ENCODE data around the gene SSR4.
A peak's percentile ranks its signal among the peaks of the same experiment; 100 is the strongest.

SSR4 gene

DNA sequence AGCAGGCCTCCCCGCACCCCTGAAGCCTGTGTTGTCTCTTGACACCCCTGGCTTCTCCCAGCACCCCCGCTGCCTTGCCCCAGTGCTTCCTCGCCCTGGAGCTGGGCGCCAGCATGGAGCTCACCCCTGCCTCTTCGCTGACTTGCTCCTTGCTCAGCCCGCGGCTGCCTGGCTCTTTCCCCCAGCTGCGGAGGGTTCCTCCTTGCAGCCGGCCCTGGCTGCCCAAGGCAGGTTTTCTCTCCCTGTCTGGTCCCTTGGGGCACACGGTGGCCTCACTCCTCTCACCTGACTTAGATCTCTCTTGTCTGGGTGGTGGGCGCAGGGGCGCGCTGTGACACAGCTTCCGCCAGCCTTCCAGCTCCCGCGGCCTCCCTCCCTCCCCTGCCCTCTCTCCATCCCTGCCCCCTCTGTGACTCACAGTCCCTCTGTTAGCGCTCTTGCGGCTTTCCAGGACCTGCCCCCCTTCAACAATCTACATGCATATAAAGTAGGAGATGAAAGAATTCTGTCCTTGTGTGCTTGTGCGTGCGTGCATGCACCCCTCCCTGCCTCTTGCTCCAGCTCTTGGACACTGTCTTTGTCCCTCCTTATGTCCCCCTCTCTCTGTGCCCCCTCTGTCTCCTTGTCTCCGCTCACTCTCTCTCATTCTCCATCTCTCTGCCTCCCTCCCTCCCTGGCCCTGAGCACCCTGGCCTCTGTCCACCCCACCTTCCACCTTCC lies 28.2 kb upstream of the SSR4 start:
- no peaks in the 10 kb centered on the region for H3K9me3 ChIP-seq (ENCODE audit: control insufficient read depth, insufficient read depth, low read depth, low read length)
- peak overlapping the region; percentile 30 for H3K4me3 ChIP-seq (ENCODE audit: low read depth, low read length)
- H3K27ac ChIP-seq (ENCODE audit: extremely low read depth, low read depth, low read length) = peak overlapping the region; percentile 7; the same call in 1 of the 2 replicates
- 0 out of 2 replicates have a peak, but pooled peaks cover 3% of the 10 kb centered on the region for H3K4me1 ChIP-seq (ENCODE audit: control insufficient read depth, insufficient read depth, low read length)
- CTCF ChIA-PET = interaction anchor here (0.6 to 6.5 kb wide), 7 partner anchors 13 to 227 kb away, joined by 3 to 63 read pairs (median 3); no protein-coding TSS in a partner anchor
- H3K36me3 ChIP-seq (ENCODE audit: control insufficient read depth in 2 of 2, insufficient read depth in 1 of 2, low read length in 2 of 2) = no peaks in the 10 kb centered on the region
- POLR2A ChIA-PET = interaction anchor here (0.5 to 1.7 kb wide), 8 partner anchors 16 to 204 kb away, joined by 3 to 12 read pairs (median 4); partner anchors contain the start of genes IDH3G, SRPK3 and SSR4
- TF ChIP-seq ZNF366 (tag by site-specific recombination; conservative IDR thresholded peaks at IDR 0.05) (peak; percentile 79), ZBTB17 (tag by site-specific recombination; IDR thresholded peaks at IDR 0.05) (peak; percentile 69), PRDM1 (tag by site-specific recombination; IDR thresholded peaks at IDR 0.05) (no peak), KLF9 (tag by site-specific recombination; IDR thresholded peaks at IDR 0.05; ENCODE audit: low read depth) (peak; percentile 34; the same call in 1 of the 2 replicates), ZNF629 (tag by site-specific recombination; IDR thresholded peaks at IDR 0.05) (peak; percentile 39; the same call in 1 of the 2 replicates), ZNF169 (tag by site-specific recombination; IDR thresholded peaks at IDR 0.05) (no peak), ZEB2 (tag by site-specific recombination; IDR thresholded peaks at IDR 0.05) (peak; percentile 59; the same call in 1 of the 2 replicates), ZNF677 (tag by site-specific recombination; IDR thresholded peaks at IDR 0.05) (no peak), BCL11A (tag by site-specific recombination; IDR thresholded peaks at IDR 0.05; ENCODE audit: low read depth) (peak; percentile 59; the same call in 1 of the 2 replicates), ZNF600 (tag by site-specific recombination; IDR thresholded peaks at IDR 0.05) (peak; percentile 57; the same call in 1 of the 2 replicates), KLF8 (tag by site-specific recombination; IDR thresholded peaks at IDR 0.05) (peak; percentile 51; the same call in 1 of the 2 replicates), GLIS2 (tag by site-specific recombination; IDR thresholded peaks at IDR 0.05) (peak; percentile 74), KLF1 (tag by site-specific recombination; IDR thresholded peaks at IDR 0.05) (peak; percentile 40; the same call in 1 of the 2 replicates), ZNF2 (tag by site-specific recombination; IDR thresholded peaks at IDR 0.05) (0 out of 2 replicates have a peak, but pooled peaks have one; percentile 30), ZBTB48 (tag by site-specific recombination; IDR thresholded peaks at IDR 0.05) (peak; percentile 71; the same call in 1 of the 2 replicates), ZNF292 (tag by site-specific recombination; IDR thresholded peaks at IDR 0.05; ENCODE audit: borderline replicate concordance, low read depth) (no peak)
- TF ChIP-seq, protein P1, sequence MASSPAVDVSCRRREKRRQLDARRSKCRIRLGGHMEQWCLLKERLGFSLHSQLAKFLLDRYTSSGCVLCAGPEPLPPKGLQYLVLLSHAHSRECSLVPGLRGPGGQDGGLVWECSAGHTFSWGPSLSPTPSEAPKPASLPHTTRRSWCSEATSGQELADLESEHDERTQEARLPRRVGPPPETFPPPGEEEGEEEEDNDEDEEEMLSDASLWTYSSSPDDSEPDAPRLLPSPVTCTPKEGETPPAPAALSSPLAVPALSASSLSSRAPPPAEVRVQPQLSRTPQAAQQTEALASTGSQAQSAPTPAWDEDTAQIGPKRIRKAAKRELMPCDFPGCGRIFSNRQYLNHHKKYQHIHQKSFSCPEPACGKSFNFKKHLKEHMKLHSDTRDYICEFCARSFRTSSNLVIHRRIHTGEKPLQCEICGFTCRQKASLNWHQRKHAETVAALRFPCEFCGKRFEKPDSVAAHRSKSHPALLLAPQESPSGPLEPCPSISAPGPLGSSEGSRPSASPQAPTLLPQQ (tag by site-specific recombination; IDR thresholded peaks at IDR 0.05) = no peak; the same call in 1 of the 2 replicates
- TF ChIP-seq, protein P2, sequence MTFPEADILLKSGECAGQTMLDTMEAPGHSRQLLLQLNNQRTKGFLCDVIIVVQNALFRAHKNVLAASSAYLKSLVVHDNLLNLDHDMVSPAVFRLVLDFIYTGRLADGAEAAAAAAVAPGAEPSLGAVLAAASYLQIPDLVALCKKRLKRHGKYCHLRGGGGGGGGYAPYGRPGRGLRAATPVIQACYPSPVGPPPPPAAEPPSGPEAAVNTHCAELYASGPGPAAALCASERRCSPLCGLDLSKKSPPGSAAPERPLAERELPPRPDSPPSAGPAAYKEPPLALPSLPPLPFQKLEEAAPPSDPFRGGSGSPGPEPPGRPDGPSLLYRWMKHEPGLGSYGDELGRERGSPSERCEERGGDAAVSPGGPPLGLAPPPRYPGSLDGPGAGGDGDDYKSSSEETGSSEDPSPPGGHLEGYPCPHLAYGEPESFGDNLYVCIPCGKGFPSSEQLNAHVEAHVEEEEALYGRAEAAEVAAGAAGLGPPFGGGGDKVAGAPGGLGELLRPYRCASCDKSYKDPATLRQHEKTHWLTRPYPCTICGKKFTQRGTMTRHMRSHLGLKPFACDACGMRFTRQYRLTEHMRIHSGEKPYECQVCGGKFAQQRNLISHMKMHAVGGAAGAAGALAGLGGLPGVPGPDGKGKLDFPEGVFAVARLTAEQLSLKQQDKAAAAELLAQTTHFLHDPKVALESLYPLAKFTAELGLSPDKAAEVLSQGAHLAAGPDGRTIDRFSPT (tag by site-specific recombination; IDR thresholded peaks at IDR 0.05) = peak; percentile 75; the same call in 1 of the 2 replicates
- TF ChIP-seq, protein P3, sequence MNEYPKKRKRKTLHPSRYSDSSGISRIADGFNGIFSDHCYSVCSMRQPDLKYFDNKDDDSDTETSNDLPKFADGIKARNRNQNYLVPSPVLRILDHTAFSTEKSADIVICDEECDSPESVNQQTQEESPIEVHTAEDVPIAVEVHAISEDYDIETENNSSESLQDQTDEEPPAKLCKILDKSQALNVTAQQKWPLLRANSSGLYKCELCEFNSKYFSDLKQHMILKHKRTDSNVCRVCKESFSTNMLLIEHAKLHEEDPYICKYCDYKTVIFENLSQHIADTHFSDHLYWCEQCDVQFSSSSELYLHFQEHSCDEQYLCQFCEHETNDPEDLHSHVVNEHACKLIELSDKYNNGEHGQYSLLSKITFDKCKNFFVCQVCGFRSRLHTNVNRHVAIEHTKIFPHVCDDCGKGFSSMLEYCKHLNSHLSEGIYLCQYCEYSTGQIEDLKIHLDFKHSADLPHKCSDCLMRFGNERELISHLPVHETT (tag by site-specific recombination; IDR thresholded peaks at IDR 0.05) = peak; percentile 13; the same call in 1 of the 2 replicates
- TF ChIP-seq, protein P4, sequence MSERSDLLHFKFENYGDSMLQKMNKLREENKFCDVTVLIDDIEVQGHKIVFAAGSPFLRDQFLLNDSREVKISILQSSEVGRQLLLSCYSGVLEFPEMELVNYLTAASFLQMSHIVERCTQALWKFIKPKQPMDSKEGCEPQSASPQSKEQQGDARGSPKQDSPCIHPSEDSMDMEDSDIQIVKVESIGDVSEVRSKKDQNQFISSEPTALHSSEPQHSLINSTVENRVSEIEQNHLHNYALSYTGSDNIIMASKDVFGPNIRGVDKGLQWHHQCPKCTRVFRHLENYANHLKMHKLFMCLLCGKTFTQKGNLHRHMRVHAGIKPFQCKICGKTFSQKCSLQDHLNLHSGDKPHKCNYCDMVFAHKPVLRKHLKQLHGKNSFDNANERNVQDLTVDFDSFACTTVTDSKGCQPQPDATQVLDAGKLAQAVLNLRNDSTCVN (tag by site-specific recombination; optimal IDR thresholded peaks at IDR 0.05) = peak; percentile 45
- TF ChIP-seq, protein P5, sequence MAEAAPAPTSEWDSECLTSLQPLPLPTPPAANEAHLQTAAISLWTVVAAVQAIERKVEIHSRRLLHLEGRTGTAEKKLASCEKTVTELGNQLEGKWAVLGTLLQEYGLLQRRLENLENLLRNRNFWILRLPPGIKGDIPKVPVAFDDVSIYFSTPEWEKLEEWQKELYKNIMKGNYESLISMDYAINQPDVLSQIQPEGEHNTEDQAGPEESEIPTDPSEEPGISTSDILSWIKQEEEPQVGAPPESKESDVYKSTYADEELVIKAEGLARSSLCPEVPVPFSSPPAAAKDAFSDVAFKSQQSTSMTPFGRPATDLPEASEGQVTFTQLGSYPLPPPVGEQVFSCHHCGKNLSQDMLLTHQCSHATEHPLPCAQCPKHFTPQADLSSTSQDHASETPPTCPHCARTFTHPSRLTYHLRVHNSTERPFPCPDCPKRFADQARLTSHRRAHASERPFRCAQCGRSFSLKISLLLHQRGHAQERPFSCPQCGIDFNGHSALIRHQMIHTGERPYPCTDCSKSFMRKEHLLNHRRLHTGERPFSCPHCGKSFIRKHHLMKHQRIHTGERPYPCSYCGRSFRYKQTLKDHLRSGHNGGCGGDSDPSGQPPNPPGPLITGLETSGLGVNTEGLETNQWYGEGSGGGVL (tag by site-specific recombination; IDR thresholded peaks at IDR 0.05) = peak; percentile 95
- TF ChIP-seq, protein P6, sequence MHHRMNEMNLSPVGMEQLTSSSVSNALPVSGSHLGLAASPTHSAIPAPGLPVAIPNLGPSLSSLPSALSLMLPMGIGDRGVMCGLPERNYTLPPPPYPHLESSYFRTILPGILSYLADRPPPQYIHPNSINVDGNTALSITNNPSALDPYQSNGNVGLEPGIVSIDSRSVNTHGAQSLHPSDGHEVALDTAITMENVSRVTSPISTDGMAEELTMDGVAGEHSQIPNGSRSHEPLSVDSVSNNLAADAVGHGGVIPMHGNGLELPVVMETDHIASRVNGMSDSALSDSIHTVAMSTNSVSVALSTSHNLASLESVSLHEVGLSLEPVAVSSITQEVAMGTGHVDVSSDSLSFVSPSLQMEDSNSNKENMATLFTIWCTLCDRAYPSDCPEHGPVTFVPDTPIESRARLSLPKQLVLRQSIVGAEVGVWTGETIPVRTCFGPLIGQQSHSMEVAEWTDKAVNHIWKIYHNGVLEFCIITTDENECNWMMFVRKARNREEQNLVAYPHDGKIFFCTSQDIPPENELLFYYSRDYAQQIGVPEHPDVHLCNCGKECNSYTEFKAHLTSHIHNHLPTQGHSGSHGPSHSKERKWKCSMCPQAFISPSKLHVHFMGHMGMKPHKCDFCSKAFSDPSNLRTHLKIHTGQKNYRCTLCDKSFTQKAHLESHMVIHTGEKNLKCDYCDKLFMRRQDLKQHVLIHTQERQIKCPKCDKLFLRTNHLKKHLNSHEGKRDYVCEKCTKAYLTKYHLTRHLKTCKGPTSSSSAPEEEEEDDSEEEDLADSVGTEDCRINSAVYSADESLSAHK (tag by site-specific recombination; IDR thresholded peaks at IDR 0.05) = no peak
- TF ChIP-seq, protein P7, sequence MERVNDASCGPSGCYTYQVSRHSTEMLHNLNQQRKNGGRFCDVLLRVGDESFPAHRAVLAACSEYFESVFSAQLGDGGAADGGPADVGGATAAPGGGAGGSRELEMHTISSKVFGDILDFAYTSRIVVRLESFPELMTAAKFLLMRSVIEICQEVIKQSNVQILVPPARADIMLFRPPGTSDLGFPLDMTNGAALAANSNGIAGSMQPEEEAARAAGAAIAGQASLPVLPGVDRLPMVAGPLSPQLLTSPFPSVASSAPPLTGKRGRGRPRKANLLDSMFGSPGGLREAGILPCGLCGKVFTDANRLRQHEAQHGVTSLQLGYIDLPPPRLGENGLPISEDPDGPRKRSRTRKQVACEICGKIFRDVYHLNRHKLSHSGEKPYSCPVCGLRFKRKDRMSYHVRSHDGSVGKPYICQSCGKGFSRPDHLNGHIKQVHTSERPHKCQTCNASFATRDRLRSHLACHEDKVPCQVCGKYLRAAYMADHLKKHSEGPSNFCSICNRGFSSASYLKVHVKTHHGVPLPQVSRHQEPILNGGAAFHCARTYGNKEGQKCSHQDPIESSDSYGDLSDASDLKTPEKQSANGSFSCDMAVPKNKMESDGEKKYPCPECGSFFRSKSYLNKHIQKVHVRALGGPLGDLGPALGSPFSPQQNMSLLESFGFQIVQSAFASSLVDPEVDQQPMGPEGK (tag by site-specific recombination; IDR thresholded peaks at IDR 0.05) = peak; percentile 81
